HCT116 (cell line): ENCODE results near the gene CDC42BPA.

Experiments
- ELF1 ChIP-seq: IDR thresholded peaks from 2 replicates; pipeline ENCODE4 v1.6.1; 2012; ENCODE audit warnings: low read depth, borderline replicate concordance
- EZH2 ChIP-seq: fragments of 200-600 bp; sonication (generic); IDR thresholded peaks from 2 replicates; pipeline ENCODE4 v1.6.1; 2017; ENCODE audit warnings: antibody characterized with exemption, mixed run types
- RAD21 ChIP-seq: IDR thresholded peaks from 2 replicates; pipeline ENCODE4 v1.6.1; 2012; ENCODE audit warnings: low read depth, mild to moderate bottlenecking
- YY1 ChIP-seq: IDR thresholded peaks from 2 replicates; pipeline ENCODE4 v1.6.1; 2011; ENCODE audit warnings: low read length, low read depth, moderate library complexity, mild to moderate bottlenecking; ENCODE audit not compliant: insufficient replicate concordance; ENCODE audit errors: extremely low read depth
- TF ChIP-seq, protein P1 (sequence below), 3 experiments: fragments of 200-600 bp in 1 of 3; sonication (generic) in 1 of 3; IDR thresholded peaks in 2 of 3; conservative IDR thresholded peaks in 1 of 3; 2 replicates each; pipeline ENCODE4 v1.5.1; 2012 to 2017; ENCODE audit warnings: low read depth in 2 of 3, low read length in 2 of 3, antibody characterized with exemption in 1 of 3, borderline replicate concordance in 1 of 3, control low read depth in 1 of 3, mild to moderate bottlenecking in 1 of 3, mixed read lengths in 1 of 3, mixed run types in 1 of 3, moderate library complexity in 1 of 3; ENCODE audit not compliant: insufficient read depth in 1 of 3
- TF ChIP-seq, protein P2 (sequence below): IDR thresholded peaks from 2 replicates; pipeline ENCODE4 v1.6.1; 2012

DNA sequence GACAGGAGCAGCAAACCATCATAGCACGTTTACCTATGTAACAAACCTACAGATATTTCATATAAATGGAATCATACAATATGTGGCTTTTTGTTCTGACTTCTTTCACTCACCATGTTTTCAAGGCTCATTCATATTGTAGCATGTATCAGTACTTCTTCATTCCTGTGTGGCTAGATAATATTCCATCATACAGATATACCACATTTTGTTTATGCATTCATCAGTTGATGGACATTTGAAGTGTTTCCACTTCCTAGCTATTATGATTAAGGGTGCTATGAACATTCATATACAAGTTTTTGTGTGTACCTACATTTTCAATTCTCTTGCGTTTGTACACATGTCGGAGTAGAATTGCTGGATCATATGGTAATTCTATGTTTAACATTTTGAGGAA lies 90.1 kb downstream of the CDC42BPA start:
- TF ChIP-seq, protein P1, sequence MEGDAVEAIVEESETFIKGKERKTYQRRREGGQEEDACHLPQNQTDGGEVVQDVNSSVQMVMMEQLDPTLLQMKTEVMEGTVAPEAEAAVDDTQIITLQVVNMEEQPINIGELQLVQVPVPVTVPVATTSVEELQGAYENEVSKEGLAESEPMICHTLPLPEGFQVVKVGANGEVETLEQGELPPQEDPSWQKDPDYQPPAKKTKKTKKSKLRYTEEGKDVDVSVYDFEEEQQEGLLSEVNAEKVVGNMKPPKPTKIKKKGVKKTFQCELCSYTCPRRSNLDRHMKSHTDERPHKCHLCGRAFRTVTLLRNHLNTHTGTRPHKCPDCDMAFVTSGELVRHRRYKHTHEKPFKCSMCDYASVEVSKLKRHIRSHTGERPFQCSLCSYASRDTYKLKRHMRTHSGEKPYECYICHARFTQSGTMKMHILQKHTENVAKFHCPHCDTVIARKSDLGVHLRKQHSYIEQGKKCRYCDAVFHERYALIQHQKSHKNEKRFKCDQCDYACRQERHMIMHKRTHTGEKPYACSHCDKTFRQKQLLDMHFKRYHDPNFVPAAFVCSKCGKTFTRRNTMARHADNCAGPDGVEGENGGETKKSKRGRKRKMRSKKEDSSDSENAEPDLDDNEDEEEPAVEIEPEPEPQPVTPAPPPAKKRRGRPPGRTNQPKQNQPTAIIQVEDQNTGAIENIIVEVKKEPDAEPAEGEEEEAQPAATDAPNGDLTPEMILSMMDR (IDR thresholded peaks at IDR 0.05 in 2 of 3, conservative IDR thresholded peaks at IDR 0.05 in 1 of 3; ENCODE audit: borderline replicate concordance in 1 of 3, insufficient read depth in 1 of 3, low read depth in 2 of 3, low read length in 2 of 3) = no peak
- TF ChIP-seq, protein P2, sequence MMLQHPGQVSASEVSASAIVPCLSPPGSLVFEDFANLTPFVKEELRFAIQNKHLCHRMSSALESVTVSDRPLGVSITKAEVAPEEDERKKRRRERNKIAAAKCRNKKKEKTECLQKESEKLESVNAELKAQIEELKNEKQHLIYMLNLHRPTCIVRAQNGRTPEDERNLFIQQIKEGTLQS = no peak
- TF ChIP-seq EZH2 = no peak
- no peak for TF ChIP-seq YY1
- no peak for TF ChIP-seq RAD21
- TF ChIP-seq ELF1 = no peak
